HG03280 (cell line): ENCODE measurements around the gene HPSE2.
A peak's percentile ranks its signal among the peaks of the same experiment; 100 is the strongest.

Experiments
- ATAC-seq: cut with Tn5 transposase; IDR thresholded peaks from one replicate; pipeline ENCODE4 v1.9.1; 2021; ENCODE audit warnings: mild to moderate bottlenecking, moderate library complexity; ENCODE audit not compliant: unreplicated experiment

HPSE2 gene

GRCh38 chr10:98445200-98445812 is 790.3 kb downstream of the HPSE2 start:
- ATAC-seq: no peak

- ATAC-seq: no peak
These were observed 791.2 kb downstream of the HPSE2 start for GRCh38 chr10:98444314-98445006.

GRCh38 chr10:98438715-98439114 is 796.9 kb downstream of the HPSE2 start:
- no peak for ATAC-seq

GRCh38 chr10:98436704-98437103 is 798.9 kb downstream of the HPSE2 start:
- no peak for ATAC-seq

GRCh38 chr10:98435178-98435577 is 800.5 kb downstream of the HPSE2 start:
- ATAC-seq: no peak

- ATAC-seq: no peak
These were observed 801.5 kb downstream of the HPSE2 start for GRCh38 chr10:98433881-98434732.

- ATAC-seq: no peak
These were observed 802.3 kb downstream of the HPSE2 start for GRCh38 chr10:98433371-98433770.

- no peak for ATAC-seq
These were observed 803.3 kb downstream of the HPSE2 start for GRCh38 chr10:98432330-98432729.

- no peak for ATAC-seq
These were observed 804.6 kb downstream of the HPSE2 start for GRCh38 chr10:98431016-98431415.

- ATAC-seq: no peak
These were observed 805.2 kb downstream of the HPSE2 start for GRCh38 chr10:98430427-98430826.

- no peak for ATAC-seq
These were observed 806.2 kb downstream of the HPSE2 start for GRCh38 chr10:98429320-98430072.

- no peak for ATAC-seq
These were observed 808.6 kb downstream of the HPSE2 start for GRCh38 chr10:98427011-98427515.

- ATAC-seq: peak; percentile 68
These were observed 809.9 kb downstream of the HPSE2 start for GRCh38 chr10:98425511-98426352.

- no peak for ATAC-seq
These were observed 811.1 kb downstream of the HPSE2 start for GRCh38 chr10:98424295-98425254.

GRCh38 chr10:98423691-98424120 is 811.9 kb downstream of the HPSE2 start:
- no peak for ATAC-seq

GRCh38 chr10:98422182-98422581 is 813.5 kb downstream of the HPSE2 start:
- no peak for ATAC-seq

GRCh38 chr10:98420786-98421185 is 814.9 kb downstream of the HPSE2 start:
- ATAC-seq: no peak

- no peak for ATAC-seq
These were observed 816.0 kb downstream of the HPSE2 start for GRCh38 chr10:98419469-98420261.
